ENCODE results near the gene REV3L.

REV3L gene

GRCh38 chr6:111503194-111503593, 20.2 kb upstream of the REV3L start:
- intact Hi-C loops (cut with DNase I): no loop called here
- no peak for DNase-seq

- no peak for DNase-seq
- intact Hi-C loops (cut with DNase I): no loop called here
Measured at GRCh38 chr6:111502154-111502553, 19.1 kb upstream of the REV3L start.

- no peak for DNase-seq
- intact Hi-C loops (cut with DNase I): no loop called here
Measured at GRCh38 chr6:111499269-111499793, 16.3 kb upstream of the REV3L start.

- intact Hi-C loops (cut with DNase I): no loop called here
- DNase-seq: no peak
Measured at GRCh38 chr6:111494951-111495635, 12.1 kb upstream of the REV3L start.

- intact Hi-C loops (cut with DNase I): no loop called here
- no peak for DNase-seq
Measured at GRCh38 chr6:111492499-111492898, 9.5 kb upstream of the REV3L start.

- intact Hi-C loops (cut with DNase I): no loop called here
- no peak for DNase-seq
Measured at GRCh38 chr6:111490067-111490466, 7.0 kb upstream of the REV3L start.

GRCh38 chr6:111487661-111488060, 4.6 kb upstream of the REV3L start:
- no peak for DNase-seq
- intact Hi-C loops (cut with DNase I): loop anchor here (10.0 kb wide), 2 partner anchors 117 to 233 kb away; partner anchors contain the start of gene TRAF3IP2

- no peak for DNase-seq
- intact Hi-C loops (cut with DNase I): loop anchor here (10.0 kb wide), 2 partner anchors 118 to 232 kb away; partner anchors contain the start of gene TRAF3IP2
Measured at GRCh38 chr6:111486921-111487320, 3.9 kb upstream of the REV3L start.

GRCh38 chr6:111486475-111486874, 3.5 kb upstream of the REV3L start:
- intact Hi-C loops (cut with DNase I): loop anchor here (10.0 kb wide), 2 partner anchors 118 to 232 kb away; partner anchors contain the start of gene TRAF3IP2
- DNase-seq: no peak

- intact Hi-C loops (cut with DNase I): loop anchor here (10.0 kb wide), 2 partner anchors 119 to 231 kb away; partner anchors contain the start of gene TRAF3IP2
- DNase-seq: no peak
Measured at GRCh38 chr6:111485342-111485741, 2.3 kb upstream of the REV3L start.

- intact Hi-C loops (cut with DNase I): loop anchor here (5.0 to 10.0 kb wide), 3 partner anchors 68 to 230 kb away; partner anchors contain the start of gene TRAF3IP2
- peak in 1 of 42 donors; percentile 12 for DNase-seq
Measured at GRCh38 chr6:111484633-111484930, 1.6 kb upstream of the REV3L start.

- intact Hi-C loops (cut with DNase I): loop anchor here (5.0 to 10.0 kb wide), 3 partner anchors 68 to 229 kb away; partner anchors contain the start of gene TRAF3IP2
- peak; percentile 76 to 96 (median 88) for DNase-seq
Measured at GRCh38 chr6:111483736-111484632, 966 bp upstream of the REV3L start.

GRCh38 chr6:111482188-111482958, 645 bp downstream of the REV3L start:
- intact Hi-C loops (cut with DNase I): loop anchor here (5.0 to 10.0 kb wide), 3 partner anchors 70 to 228 kb away; partner anchors contain the start of gene TRAF3IP2
- peak; percentile 16 to 83 (median 63) for DNase-seq

- DNase-seq: peak in 1 of 42 donors; percentile 8
Measured at GRCh38 chr6:111481836-111482187, 1.2 kb downstream of the REV3L start.

GRCh38 chr6:111480988-111481822, 1.8 kb downstream of the REV3L start:
- intact Hi-C loops (cut with DNase I): loop anchor here (5.0 to 10.0 kb wide), 3 partner anchors 71 to 226 kb away; partner anchors contain the start of gene TRAF3IP2

More at GRCh38 chr6:111481836-111482187, 1.2 kb downstream of the REV3L start:
- intact Hi-C loops (cut with DNase I): loop anchor here (5.0 to 10.0 kb wide), 3 partner anchors 70 to 227 kb away; partner anchors contain the start of gene TRAF3IP2

GRCh38 chr6:111478749-111479148, 4.3 kb downstream of the REV3L start:
- DNase-seq: no peak
- intact Hi-C loops (cut with DNase I): loop anchor here (10.0 kb wide), 2 partner anchors 54 to 114 kb away; no protein-coding TSS in a partner anchor

More at GRCh38 chr6:111480988-111481822, 1.8 kb downstream of the REV3L start:
- DNase-seq: no peak

- DNase-seq: no peak
- intact Hi-C loops (cut with DNase I): loop anchor here (10.0 kb wide), 2 partner anchors 53 to 113 kb away; no protein-coding TSS in a partner anchor
Measured at GRCh38 chr6:111478064-111478476, 4.9 kb downstream of the REV3L start.

Data from head of caudate nucleus (tissue), 42 donors.